NCI-H446 treated with DMSO at 0.1 percent for 48 hours (cell line): ENCODE results near the gene MPG.

Source experiments
- DNase-seq: peaks from one replicate; lab custom pipeline; 2025; lab: John Stamatoyannopoulos, UW

MPG gene

GRCh38 chr16:66309-67182 is 11.5 kb upstream of the MPG start:
- no peak for DNase-seq

GRCh38 chr16:67183-67791 is 10.7 kb upstream of the MPG start:
- DNase-seq, result no peak

GRCh38 chr16:67884-68789 is 9.9 kb upstream of the MPG start:
- no peak for DNase-seq

- DNase-seq, result no peak
These were observed 8.8 kb upstream of the MPG start for GRCh38 chr16:69181-69580.

- DNase-seq, result no peak
These were observed 6.8 kb upstream of the MPG start for GRCh38 chr16:71210-71539.

GRCh38 chr16:71540-72401 is 6.3 kb upstream of the MPG start:
- DNase-seq, result no peak

- DNase-seq, result no peak
These were observed 5.2 kb upstream of the MPG start, which contains the start of gene RHBDF1 for GRCh38 chr16:72561-73548. Gene RHBDF1, minus strand, starts transcription at chr16:72631. Its CDS starts 7,616 bp downstream, at chr16:65015.

GRCh38 chr16:74051-74746 is 3.8 kb upstream of the MPG start:
- no peak for DNase-seq

GRCh38 chr16:74747-75334 is 3.2 kb upstream of the MPG start:
- DNase-seq, result no peak

- no peak for DNase-seq
These were observed 2.2 kb upstream of the MPG start for GRCh38 chr16:75580-76501.

- DNase-seq, result no peak
These were observed 1.3 kb upstream of the MPG start for GRCh38 chr16:76535-77272.

GRCh38 chr16:77273-77806 is 685 bp upstream of the MPG start:
- no peak for DNase-seq

- no peak for DNase-seq
These were observed 572 bp downstream of the MPG start for GRCh38 chr16:78444-79150.

GRCh38 chr16:79151-80054 is 1.4 kb downstream of the MPG start:
- DNase-seq, result no peak

GRCh38 chr16:83060-83603 is 5.1 kb downstream of the MPG start:
- DNase-seq, result no peak
